Stimulated activated CD4-positive, alpha-beta T cell treated with anti-CD3 and anti-CD28 coated beads, Interleukin-1b, Interleukin-23, amount 100 ng/mL, for 1 hour (primary cell): ENCODE data around the gene ZBTB20.
"Not testable (repeated sequence)": the region's sequence is repeated elsewhere in the genome, so short reads cannot be mapped to it uniquely, and the experiment has no call there.

Experiments
- DNase-seq, 2 donors: peaks; one replicate each; pipeline ENCODE4 v3.0.0-alpha.2; 2020; ENCODE audit warnings: low read depth in 2 of 2

ZBTB20 gene

DNA sequence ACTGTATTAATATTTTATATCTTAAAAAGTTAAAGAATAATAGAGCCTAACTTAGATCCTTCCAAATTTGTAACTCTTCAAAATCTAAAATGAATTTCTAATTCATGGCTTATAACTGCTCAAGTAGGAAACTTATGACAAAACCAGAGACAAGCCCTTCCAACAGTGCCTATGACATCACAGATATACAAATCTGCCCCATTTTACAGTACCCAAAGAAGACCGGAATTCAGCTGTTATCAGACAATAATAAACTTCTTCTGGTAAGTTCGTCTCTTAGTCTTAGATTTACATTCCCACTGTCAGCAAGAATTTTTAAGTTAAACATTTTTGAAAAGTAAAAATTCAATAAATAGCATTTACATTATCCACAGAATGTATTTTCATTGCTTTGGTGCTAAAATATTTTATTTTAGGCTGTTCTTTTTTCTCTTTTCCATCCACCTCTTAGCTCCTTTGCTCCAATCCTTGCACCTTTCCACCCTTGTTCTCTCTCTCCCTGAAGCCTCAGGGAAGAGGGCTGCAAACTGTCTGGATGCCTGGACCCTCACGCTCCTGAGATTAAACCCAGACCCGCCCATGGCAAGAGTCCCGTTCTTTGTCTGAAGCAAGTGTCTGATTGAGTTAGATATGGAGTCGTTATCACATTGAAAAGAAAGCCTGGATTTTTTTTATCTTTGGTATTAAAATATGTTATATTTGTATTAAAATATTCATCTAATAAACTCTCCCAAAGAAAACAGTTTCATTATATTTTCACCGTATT is 312.7 kb downstream of the ZBTB20 start:
- DNase-seq = no peak

DNA sequence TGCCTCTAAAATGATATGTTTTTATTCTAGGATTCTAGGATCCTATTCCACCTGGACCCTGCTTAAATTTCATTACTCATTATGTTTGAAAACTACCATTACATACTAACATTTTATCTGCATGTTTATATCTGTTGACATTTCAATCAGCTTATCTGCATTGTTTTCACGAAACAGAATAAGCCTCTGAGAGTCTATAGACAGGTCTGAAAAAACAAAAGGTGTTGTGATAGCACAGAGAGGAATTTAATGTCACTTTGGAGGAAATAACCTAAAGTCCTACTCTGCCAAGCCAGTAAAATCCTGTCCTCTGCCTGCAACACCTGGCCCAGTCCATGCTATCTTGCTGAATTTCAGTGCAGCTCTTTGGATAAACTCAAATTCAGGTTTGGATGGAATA is 315.2 kb downstream of the ZBTB20 start:
- DNase-seq = no peak

DNA sequence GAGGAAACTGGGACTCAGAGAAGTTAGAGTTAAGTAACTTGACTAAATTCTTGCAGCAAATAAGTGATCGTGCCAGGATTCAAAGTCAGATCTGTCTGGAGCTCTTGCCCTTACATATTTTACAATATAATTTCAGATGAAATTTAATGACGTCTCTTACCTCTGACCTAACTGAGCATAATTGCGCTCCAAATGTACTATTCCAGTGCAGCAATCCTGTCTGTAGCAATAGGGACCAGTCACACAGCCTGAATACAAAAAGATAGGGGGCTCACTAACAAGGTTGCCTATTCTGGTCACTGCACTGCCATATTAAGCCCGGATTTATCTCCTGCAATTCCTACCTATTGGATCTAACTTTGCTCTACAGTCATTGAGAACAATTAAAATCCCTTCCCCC is 316.4 kb downstream of the ZBTB20 start:
- no peak for DNase-seq

DNA sequence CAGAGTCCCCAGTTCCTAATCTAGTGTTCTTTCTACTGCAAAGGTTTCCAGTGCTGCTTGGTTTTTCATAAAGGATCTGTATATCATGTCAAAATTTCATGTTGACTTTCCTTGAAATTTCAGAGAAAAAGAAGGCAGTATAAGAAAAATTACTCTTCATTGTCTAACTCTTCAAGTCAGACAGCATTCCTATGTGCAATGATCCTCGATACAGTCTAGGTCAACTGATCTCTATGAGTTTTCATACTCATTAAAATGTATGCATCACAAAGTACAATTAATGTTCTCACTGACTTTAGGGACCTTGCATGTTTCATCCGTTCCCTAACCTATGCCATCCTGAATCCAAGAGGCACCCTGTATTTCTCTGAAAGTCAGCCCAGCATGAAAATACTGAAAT is 317.3 kb downstream of the ZBTB20 start:
- no peak for DNase-seq

DNA sequence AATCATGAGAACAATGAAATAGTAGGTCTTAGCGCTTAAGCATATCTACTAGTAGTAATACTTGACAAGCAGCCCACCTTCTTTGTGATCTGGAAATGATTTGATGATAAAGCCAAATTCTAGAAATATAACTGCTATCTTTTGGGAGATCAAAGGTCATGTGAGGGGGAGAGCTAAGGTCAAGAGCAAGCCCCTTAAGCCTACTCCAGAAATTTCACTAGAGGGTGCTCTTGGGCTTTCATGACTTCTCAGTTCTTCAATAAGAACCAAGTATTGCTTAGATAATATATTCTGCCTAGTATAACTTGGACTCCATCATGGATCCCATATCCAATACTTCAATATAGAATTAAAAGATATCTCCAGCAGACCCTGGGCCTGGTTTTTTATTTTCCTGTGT is 319.6 kb downstream of the ZBTB20 start:
- DNase-seq = no peak

DNA sequence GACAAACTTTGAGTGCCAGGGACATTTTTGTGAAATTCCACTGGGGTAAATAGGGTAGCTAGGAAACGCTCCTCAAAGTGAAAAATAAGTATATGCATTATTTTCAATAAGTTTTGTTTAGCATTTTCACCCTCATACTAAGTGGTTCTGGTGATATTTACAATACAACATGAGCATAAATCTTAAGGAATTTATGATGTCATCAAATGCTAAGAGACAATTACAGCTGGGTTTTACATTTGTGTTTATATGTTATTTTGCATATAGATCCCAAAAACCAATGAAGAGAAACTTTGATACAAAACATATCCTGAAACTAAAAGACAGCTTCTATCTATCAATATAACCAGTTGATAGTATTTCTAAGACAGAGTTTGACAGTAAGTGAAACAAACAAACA is 323.1 kb downstream of the ZBTB20 start:
- no peak for DNase-seq

DNA sequence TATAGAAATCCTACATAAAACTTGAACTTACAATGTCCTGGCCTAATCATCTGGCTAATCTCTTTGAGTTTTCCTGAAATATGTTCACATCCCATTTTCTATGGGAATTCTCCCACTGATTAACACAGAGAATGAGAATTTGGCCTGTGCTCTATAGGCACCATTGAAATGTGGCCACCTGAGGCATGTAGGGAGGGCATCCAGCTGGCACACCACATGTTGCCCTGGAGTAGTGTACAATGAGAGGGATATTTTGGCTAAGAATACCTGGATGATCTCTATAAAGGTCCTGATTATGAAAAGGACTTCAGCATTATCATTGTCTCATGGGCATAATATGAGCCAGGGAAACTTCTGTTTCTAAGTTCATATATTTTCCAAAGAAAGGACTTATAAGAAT is 324.0 kb downstream of the ZBTB20 start:
- no peak for DNase-seq

DNA sequence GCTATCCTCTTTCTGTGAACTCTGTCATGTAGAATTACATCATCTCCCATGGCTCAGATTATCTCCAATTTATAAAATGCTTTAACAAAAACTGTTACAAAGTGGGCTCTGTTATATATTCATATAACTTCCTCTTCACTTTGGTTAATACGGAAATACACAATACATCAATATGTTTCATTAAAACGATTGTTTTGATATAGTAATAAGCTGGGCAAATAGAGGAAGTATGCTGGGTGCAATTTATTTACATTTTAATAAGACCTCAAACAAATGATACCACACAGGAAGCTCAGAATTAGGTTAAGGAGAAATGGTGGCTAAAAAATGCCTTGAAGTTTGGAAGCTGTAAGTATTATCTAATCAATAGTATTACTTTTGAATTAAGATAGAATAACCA is 331.0 kb downstream of the ZBTB20 start:
- DNase-seq = no peak

DNA sequence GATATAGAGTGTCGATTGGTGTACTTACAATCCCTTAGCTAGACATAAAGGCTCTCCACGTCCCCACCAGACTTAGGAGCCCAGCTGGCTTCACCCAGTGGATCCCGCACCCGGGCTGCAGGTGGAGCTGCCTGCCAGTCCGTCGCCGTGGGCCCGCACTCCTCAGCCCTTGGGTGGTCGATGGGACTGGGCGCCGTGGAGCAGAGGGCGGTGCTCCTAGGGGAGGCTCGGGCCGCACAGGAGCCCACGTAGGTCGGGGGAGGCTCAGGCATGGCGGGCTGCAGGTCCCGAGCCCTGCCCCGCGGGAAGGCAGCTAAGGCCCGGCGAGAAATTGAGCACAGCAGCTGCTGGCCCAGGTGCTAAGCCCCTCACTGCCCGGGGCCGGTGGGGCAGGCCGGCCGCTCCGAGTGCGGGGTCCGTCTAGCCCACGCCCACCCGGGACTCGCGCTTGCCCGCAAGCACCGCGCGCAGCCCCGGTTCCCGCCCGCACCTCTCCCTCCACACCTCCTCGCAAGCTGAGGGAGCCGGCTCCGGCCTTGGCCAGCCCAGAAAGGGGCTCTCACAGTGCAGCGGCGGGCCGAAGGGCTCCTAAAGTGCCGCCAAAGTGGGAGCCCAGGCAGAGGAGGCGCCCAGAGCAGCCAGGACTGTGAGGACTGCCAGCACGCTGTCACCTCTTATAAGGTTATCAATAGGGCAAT is 334.4 kb downstream of the ZBTB20 start:
- DNase-seq = not testable (repeated sequence)

DNA sequence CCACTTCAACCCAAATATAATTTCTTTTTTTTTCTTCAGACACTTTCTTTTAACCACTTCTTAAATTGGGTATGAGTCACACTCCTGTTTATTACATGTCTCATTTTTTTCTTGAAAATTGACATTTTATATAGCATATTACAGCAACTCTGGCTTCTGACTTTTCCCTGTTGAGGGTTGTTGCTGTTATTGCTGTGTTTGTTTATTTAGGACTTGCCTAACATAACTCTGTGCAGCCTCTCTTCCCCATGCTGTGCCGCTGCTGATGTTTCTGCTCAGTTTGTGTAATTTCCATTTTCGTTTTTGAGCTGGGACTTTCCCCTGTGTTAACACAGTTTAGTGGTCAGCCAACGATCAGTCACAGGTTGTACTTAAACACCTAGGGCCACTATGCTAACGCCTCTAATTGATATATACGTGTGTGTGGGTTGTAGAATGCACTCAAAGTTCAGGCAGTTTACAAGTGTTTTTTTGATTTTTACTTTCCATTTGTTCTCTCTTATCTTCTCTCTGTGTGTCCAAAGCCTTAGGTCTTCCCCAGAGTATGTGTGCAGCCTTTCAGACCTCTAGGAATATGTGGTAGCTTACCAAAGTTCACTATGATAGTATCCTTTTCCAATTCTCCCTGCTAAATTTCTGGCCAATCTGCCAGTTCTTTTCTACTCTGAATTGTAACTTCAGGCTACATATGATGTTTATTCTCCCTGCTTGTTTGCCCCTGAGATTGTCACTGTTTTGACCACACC is 337.2 kb downstream of the ZBTB20 start:
- DNase-seq = no peak

DNA sequence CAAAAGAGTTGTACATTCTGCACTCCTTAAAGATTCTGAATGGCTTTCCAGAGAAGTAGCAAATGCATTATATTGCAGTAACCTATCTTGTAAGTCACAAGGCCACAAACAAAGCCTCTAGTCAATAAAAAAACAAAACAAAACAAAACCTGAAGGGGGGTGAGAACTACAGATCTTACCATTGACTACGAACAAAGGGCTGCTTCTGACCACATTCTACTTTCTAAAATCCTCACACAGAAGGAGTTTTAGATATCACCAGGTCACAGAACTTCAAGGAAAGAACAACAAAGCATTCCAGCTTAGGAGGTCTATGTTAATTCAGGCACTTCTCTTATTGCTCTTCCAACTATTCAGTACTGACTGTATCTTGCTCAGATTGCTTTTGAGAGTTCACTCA is 343.0 kb downstream of the ZBTB20 start:
- no peak for DNase-seq

DNA sequence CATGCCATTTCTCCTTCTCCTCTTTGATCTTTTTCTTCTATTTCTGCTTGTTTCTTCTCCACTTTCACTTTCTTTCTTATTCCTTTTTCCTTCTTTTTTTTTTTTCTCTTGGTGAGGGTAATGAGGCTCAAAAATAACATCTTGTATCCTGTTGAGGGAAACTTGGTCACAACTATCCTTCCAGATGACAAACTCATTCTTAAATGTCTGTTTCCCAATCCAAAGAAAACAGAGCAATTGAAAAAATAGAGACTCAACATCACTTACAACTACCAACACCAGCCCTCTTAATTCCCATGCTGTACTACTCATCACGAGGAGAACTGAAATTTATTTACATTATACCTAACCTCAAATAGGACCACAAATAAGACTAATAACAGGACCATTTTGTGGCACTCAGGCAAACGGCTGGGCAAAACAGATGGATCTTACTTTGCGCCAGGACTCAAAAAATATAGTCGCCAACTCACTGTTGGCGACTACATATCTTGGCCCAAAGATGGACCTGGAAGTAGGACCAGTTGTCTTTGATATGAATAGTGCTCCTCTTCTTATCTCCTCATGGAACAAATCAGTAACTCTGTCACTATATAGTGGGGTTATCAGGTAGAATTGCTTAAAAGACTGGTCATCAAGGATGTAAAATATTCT is 343.9 kb downstream of the ZBTB20 start:
- DNase-seq = no peak

DNA sequence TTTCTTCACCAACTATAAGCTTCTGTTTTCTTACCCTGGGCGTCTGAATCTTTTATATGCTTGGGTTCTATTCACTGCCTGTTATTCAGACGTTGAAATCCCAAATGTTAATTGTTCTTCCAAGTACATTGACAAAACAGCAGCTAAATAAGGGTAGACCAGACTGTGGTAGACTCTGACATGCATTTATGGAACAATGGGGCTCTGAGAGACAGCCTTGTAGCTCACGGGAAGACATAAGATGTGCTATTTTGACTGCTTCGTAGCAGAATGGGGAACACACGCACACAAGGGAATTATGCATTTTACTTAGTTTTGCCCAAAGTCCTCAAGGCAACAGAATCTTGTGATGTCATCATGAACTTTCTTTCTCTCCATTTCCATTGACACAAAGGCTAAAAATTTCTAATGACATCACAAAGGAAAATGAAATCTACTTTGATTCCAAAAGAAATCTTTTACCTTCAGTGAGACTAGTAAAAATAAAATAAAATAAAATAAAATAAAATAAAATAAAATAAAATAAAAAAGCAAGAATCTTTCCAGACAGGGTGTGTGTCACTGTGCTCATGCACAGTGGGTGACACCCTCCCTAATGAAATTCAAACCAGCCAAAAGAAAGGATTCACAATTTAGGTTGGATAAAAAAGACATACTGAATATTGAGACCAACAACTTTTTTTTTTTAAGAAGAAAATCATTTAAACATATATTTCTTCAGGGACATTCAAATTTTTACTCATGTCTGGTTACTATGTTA is 346.6 kb downstream of the ZBTB20 start:
- DNase-seq = no peak

DNA sequence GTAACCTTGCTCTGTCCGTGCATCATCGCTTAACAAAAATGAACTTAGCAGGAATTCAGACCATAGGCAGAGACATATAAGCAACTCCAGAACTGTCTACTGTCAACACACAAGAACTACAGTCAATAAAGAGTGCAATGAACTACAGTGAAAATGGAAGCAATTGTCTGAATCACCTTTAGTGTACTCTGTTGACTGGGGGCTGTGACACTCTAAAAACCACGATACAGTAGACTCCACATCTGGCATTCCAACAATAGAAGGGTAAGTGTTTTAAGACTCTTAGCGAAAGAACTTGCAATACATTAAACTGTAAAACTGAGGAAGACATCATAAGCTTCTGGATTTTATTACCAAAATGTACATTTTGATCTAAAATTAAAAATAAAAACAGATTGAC is 347.3 kb downstream of the ZBTB20 start:
- no peak for DNase-seq

DNA sequence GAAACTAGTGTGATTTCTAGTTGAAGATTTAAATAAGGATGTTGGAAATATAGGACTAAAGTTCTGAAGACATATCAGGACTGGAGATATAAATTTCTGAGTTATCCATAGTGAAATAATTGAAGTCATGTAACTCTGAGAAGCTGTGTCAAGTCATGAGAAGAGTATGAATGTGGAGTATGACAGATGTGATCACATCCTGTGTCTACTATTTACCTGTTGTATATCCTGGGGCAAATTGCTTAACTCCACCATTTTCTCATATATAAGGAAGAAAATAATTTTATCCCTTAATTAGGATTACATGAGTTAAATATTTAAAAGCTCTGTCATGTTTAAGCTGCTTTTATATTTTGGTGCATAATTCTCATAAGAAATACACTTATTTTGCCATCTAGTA is 350.3 kb downstream of the ZBTB20 start:
- no peak for DNase-seq

DNA sequence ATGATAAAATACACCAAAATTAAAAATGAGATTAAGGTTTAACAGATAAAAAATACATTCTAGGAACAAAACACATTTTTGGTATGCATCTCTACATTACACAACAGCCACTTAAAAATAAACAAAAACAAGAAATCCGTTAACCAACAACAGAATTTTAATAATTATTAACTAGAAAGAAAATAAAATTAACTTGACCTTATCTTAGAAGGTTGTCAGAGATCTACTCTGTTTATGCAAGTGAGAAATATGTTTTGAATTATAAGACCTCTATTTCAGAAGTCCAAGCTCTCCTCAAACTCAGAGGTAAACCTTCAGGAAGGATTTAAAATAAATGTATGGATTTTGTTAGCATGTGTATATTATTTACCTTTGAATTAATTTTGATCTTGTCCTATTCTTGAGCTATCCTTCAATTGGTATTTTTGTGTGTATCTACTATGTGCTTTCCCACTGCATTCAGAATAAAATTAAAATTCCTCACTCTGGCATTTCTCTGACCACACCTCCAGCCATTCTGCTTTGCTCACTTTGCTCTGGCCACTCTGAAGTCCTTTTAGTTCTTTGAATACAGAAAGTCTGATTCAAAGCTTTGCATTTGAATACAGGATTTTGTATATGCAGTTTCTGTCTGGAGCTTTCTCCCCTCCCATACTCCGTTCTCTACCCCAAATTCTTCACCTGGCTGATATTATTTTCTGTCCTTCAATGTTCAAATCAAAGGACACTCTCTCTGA is 352.0 kb downstream of the ZBTB20 start:
- DNase-seq = no peak

DNA sequence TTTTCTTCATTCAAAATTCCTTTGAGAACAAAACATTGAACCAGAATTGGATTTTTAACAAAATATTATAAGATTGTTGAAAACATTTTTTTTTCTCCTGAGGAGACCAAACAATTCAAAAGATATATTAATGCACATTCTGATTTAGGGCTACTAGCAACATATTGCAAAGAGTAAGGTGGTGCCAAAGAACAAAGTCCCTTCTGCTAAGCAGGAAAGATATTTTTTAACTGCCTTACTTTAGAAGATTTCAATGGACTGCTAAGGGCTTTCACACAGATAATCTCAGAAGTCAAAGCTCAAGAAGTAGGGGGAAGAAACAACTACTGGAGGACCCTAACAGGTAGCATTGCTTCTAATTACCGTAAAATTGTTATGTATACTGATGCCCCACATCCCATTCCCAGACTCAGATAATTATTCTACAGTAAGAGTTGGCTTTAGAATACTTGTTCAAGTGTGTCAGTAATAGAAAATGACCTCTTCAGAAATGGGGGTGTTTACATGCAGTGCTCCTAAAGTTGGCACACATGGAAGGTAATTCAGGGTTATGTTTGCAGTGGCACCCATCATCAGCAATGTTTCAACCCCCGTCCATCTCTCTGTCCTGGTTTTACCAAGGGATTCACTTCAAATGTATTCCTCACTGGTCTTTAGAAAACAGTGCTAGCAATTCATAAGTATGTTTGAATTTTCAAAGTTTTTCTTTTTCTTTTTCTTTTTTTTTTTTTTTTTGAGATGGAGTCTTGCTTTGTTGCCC is 354.7 kb downstream of the ZBTB20 start:
- DNase-seq = no peak

DNA sequence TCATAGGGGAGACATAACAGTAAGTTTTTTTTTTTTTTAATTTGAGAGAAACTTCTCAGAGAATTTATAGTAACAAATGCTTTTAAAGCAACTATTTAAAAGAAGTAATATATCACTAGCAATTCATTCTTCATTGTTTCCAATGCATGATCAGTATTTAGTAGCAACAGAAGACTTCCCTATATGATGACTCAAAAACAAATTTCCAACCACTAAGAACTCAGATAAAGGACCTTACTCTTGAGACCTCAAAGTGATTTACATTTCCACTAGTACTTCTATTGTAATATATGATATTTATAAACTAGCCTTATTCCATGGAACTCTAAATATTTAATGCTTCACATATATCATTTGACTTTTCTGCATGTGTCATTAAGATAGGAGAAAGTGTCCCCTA is 356.3 kb downstream of the ZBTB20 start:
- no peak for DNase-seq

DNA sequence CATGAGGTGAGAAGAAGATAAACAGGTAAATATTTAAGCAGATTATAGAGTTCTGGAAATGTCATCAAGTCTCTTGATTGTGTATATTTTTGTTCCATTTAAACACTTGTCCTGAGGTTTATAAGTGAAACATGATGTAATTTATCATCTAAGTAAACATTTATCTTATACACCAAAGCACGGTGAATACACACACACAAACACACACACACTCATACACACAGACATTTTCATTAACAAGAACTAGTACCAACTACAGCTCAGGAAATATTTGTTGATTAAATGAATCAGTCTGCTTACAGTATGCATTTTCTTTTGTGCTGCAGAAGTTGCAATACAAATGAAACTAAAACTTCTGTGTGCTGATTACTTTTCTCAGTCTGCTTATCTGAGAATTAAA is 357.3 kb downstream of the ZBTB20 start:
- no peak for DNase-seq

DNA sequence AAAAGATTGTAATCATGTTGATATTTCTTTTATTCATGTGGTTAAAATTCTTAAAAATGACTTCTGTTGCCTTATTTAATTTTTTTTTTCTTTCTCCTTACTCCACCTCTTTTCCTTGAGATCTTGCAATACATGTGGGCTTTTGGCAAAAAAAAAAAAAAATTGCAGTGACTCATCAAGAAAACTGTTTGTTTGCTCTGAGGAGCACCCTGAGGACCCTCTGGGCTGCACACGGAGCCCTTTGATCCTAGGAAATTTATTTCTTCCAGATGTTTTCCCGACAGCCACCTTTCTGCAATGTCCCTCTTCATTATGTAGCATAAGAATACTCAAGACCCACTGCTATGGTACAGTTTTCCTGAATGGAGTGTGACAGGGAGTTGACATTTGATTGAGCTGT is 371.7 kb downstream of the ZBTB20 start:
- no peak for DNase-seq
